HG03159 (cell line): ENCODE measurements around the gene PPARA.
"Not testable (repeated sequence)": the region's sequence is repeated elsewhere in the genome, so short reads cannot be mapped to it uniquely, and the experiment has no call there.

Experiments used
- ATAC-seq: cut with Tn5 transposase; IDR thresholded peaks from one replicate; pipeline ENCODE4 v1.9.1; 2021; ENCODE audit warnings: mild to moderate bottlenecking, moderate library complexity; ENCODE audit not compliant: unreplicated experiment

Gene PPARA

DNA sequence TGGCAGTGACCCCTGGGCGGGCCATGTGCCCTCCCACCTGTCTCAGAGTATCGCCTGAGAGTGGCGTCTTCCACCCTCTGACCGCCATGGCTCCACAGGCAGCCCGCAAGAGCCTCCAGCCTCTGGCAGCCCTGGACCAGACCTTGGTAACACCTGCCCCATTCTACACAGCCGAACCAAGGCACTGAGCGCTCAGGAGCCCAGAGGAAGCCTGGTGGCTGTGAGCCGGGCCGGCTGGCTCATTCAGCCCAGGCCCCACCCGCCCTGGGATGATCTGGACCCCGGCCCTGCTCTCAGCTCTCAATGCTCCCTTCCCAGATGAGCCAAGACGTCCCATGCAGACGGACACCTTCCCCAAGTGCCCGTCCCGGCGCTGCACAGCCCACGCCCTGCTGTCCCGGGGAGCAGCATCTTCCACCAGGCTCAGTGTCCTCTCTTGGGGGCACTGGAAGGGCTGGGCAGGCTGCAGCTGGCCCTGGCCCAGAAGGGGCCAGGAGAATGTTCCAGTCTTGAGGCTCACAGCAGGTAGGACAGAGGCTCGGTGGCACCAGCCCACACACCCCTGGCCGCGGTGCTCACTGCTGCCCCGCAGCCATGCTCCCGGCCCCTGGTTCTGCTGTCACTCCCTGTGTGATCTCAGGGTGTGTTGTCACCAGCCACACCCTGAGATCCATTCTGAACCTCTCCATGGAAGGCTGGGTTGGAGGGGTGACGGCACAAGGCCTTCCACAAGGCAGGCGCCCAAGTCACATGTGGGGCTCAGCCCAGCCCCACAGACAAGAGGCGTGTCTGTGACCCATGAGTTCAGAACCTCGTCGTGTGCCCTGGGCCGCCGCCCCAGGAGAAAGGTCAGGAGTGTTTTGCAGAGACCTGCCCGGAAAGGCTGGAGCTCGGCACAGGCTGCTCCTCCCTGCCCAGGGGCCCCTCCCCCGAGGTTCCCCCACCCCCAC is 24.2 kb upstream of the PPARA start:
- no peak for ATAC-seq

DNA sequence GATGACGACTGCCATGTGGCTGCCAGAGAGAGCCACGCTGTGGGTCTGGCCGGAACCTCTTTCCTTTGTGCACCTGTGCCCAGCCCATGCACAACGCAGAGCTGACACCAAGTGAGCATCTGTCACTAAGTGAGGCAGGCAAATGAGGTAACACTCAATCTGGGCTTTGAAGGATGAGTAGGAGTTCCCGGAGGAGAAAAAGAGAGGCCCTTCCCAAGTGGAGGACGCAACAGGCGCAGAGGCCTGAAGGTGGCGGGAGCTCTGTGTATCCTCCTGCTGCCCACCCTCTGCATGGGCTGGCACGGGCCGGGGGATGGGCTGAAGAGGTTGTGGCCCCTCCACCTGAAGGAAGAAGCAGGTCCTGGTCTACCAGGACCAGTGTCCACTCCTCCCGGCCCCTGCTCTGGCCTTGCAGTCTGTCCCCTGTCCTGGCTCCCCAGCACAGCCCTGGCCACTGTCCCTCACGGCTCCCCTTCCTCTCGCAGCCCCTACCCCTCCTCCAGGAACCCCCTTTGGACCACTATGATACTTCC is 23.4 kb upstream of the PPARA start:
- ATAC-seq: no peak

DNA sequence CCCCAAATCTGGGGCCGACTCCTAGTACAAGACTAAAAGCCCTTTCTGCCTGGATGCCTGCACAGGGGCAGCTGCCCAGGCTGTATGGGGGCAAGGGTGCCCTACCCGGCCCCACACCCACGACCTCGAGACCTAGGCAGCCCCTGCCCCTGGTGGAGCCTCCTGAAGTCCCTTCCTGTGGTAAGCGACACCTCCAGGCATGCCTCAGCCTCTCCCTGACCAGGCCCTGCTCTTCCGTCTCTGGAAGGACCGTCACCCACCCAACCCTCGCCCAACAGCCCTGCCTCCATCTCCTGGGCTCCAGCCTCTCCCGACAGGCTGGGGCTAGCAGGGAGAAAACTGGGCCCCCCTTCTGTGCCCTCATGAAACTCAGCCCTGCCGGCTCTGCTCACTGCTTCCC is 22.8 kb upstream of the PPARA start:
- no peak for ATAC-seq

DNA sequence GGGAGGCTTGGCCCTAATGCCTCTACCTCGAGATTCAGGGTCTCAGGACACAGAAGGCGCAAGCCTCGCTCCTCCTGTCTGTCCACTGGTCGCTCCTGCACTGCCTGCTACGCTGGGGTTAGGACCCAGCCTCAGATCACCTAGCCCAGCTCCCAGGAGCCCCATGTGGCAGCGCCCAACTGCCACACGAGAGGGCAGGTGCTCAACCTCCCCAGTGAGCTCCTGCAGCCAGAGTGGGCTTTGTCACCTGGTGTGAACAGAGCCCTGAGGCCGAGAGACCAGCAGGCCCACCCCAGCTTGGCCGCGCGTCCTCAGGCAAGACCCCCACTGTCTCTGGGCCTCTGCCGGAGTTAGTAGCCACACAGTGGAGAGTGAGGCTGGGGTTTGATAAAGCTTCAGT is 21.7 kb upstream of the PPARA start:
- ATAC-seq: no peak

DNA sequence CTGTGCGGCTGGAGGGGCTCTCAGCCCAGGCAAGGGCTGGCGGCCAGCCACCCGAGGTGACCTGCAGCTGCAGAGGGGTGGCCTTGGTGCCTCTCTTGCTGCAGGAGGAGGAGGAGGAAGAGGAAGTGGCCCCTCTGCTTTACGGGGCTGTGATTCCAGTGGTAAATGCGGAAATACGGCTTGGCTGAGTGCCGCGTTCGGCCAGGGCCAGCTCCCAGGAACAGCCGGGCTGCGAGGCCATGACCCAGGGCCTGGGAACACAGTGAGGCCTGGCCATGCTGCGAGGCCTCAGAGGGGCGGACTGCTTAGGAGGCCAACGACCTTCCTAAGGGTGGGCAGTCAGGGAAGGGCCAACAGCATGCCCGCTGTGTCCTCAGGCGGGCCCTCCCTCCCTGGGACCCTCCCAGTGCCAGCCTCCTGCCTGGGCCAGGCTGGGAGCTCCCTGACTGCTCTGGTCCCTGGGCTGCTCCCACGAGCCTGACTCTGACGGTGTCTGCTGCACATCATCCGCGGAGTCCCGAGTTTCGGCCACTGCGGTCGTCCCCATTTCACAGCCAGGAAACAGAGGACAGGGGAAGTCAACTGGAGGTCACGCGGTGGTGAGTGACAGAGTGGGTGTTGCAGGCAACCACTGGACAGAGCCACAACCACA is 20.8 kb upstream of the PPARA start:
- ATAC-seq: no peak

DNA sequence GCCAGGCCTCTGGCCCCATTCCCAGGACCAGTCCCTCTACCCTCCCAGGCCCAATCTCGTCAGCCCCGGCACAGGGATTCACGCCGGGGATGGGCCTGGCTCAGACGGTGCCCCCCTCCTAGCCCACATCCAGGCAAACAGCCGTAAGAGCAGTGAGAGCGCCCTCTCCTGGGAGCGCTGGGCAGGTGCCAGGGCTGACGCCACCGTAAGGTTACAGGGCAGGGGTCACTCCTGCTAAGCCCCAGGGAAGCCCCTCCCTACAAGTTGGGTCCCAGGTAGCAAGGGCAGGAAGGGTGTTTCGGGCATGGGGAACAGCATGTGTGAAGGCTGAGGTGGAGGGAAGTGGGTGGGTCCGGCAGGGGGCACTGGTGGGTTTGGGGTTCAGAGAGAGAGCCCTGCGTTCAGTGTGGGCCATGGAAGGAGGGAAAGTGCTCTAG is 19.2 kb upstream of the PPARA start:
- no peak for ATAC-seq

DNA sequence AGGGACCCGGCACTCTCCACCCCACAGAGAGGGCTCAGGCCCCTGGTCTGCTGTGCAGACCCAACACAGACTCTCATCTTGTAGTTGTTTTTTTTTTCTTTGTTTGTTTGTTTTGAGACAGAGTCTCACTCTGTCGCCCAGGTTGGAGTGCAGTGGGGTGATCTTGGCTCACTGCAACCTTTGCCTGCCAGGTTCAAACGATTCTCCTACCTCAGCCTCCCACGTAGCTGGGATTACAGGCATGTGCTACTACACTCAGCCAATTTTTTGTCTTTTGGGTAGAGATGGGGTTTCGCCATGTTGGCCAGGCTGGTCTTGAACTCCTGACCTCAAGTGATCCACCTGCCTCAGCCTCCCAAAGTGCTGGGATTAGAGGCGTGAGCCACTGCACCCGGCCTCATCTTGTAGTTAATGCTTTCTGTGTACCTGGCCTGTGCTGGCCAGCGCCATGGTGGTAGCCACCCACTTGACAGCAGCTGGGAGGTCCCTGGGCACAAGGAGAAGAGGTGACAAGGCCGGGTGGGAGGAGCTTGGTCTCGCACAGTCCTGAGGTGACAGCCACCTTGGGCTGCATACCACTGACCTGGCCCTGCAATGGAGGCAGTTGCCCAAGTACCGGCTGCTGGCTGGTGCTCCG is 18.0 kb upstream of the PPARA start:
- ATAC-seq: not testable (repeated sequence)

DNA sequence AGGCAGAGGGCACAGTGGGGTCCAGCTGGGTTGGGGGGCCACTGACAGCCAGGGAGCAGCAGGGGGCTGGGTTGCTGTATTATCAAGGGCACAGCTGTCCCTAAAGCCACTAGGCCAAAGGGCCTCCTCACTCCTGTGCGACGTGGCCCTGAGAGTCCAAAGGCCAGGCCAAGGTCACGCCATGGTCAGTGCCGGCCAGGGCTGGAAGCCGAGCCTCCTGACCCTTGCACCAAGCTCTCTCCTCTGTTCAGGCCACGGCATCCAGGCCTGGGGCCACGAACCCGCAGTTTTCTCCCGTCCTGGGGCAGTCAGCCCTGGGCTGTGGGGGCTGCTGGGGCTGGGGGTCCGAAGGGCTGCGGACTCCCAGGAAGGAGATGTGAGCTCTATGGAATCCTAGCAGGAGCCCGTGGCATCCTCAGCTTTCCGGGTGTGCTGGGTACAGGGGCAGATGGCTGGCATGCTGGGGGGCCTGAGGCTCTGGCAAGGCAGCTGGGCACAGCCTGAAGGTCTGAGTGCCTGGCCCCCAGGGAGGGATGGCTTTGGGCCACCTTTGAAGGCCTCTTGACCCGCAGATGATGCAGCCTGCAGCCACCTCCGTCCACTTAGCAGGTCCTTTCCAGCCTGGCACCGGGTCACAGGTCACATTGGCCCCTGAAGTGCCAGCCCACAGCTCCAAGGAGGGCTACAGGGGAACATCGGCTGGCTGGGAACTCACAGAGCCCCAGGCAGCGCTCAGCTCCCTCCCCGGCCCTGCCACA is 17.3 kb upstream of the PPARA start:
- no peak for ATAC-seq

DNA sequence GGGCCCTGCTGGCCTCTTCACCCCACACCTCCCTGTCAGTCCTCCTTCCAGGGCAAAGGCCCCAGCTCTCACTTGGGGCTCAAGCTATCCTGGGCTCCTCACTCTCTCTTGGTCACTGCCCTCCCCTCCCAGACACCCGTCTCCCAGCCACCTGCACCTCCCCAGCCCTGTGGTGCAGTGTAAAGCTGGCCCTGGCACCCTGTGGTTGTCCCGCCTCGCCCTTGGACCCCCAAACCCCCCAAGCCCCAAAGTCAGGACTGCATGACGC is 16.8 kb upstream of the PPARA start:
- ATAC-seq: no peak

DNA sequence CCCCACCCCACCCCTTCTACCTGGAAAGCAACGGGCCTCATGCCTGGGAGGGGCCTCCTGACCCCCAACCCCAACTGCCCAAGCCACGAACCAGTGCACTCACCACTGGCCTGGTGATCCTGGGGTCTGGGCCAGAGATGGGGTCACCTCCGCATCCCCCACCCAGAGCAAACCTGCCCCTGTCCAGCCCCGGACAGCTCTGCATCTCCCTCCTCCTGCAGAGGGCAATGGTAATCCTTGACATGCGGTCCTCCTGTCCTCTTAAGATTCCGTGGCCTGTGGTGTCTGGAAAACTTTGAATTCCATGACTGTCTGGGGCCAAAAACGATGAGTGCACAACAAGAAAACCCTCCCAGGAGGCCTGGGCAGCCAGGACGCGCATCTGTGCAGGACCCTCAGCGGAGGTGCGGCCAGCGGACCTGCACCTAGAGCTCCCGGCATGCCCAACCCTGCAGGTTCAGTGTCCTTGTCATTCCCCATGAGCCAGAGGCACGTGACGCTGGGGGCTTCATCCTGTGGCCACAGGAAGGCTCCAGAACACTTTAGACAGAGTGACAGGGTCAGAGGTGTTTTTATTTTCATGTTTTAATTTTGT is 16.1 kb upstream of the PPARA start:
- no peak for ATAC-seq

DNA sequence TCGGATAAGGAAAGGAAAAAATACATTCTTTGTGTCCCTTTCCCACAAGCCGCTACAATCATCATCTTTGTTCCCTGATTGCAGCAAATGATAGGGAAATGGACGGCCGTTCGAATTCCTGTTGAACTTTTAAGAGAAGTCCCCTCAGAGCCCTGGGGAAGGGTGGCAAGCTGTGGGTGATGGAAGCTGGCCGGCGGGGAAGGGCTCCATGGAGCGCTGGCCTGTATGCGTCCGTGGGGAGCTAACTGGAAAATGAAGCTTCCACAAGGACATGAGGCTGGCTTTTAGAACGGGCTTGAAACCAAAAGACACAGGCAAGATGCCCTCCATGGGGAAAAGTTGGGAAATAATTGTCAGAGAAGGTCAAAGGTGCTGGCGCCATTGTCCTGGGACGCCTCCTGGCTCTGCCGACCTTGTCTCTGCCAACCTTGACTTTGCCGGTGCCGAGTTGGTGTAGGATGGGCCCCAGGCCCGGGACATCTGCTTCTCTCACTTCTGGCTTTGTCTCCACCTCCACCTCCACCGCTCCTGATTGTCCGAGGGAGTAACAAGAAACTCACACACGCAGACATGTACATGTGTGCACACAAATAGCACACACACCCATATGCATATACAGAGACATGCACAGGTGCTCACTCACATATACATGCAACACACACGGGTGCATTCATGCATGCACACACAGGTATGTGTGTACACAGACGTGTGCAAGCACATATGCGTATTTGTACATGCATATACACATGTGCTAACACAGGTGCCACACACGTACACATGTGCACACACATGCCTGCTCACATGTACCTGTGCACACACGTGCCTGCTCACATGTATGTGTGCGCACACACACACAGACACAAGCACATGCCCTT is 14.5 kb upstream of the PPARA start:
- no peak for ATAC-seq

DNA sequence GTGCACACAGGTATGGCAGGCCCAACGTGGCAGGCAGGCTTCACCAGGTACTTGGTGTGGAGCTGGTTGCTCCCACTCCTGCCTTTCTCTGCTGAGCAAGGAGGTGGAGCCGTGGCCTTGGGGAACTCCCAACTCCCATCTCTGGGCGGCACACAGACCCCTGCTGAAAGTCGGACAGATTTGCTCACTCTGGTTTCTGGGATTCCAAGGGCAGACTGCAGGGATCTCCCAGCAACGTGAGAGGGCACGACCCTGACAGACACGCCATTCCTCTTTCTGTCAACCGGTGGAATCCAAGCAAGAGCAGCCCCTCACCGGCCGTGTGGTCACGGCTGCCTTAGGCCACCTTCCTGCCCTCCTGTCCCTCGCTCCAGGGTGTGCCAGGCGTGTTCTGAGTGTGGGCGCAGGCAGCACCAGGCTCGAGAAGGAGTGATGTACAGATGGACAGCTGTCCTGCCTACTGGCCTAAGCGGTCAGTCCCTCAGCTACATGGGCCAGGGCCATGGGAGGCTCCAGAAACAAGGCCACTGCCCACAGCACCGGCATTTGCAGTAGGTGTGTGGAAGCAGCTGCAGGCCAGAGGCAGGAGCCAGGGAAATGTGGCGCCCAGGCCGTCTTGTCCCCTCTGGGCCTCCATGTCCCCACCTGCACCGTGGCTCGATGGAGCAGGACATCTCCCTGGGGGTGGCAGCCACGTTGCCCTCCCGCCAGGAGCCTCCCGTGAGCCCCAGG is 13.7 kb upstream of the PPARA start:
- ATAC-seq: no peak

DNA sequence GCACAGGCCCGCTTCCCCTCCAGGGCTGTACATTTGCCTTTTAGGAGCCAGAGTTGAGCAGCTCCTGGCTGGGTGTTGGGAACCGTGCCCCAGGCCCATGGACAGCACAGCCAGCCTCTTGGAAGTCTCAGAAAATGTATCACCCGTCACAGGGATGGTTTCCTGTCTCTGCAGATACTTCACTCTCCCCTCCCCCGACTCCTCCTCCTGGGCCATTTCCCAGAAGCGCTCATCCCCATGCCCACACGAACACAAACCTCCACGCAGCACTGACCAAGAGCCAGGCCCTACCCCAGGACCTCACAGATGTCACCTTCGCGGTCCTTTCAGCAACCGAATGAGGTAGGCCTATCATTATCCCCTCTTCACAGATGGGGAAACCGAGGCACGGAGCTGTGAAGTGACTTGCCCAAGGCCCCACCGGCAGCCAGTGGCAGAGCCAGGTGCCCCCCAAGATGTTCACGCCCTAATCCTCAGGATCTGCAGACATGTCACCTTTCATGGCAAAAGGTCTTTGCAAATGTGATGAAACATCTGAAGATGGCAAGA is 13.0 kb upstream of the PPARA start:
- ATAC-seq: no peak

DNA sequence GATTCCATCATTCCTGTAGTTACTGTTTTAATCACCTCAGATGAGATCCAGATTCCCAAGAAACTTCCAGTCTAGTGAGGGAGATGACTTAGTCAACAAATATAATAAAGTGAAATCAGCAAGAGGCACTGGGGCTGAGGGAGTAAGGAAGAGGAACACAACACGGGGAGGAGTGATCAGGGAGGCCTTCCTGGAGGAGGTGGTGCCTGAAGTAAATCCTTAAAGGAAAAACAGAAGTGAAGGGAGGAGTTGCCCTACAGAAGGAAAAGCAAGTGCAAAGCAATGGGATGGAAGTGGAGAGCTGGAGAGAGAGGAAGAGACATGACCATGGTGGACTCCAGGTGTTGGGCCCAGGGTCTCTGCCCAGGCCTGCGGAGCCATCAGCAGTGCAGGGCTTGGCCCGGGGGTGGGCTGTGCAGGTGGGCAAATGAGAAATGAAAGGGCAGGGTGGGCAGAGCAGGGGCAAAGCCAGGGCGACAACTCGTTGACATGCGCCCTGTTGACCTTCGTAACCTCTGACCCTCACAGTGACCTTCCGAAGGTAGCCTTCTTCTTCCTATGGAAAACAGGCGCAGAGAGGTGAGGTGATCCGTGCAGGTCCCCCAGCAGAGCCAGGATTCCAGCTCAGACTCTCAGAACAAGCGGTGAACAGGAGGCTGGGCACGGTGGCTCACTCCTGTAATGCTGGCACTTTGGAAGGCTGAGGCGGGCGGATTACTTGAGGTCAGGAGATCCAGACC is 12.1 kb upstream of the PPARA start:
- no peak for ATAC-seq

DNA sequence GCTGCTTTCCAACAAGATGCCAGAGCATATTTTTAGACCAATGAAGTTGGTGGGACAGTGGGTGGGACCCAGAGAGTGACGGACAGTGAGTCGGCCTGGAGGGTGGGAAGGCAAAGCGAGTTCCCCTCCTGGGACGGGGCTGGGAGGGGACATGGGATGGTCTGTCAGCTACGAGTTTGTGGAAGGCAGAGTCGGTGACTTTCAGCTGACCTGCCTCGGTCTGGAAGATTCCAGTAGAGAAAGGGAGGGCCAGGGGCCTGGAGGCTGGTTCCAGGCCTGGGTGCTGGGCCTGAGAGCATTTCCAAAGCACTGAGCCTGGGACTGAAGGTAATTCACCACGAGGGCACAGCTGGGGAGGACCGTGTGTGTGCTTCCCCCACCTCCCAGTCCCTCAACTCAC is 10.9 kb upstream of the PPARA start:
- not testable (repeated sequence) for ATAC-seq

DNA sequence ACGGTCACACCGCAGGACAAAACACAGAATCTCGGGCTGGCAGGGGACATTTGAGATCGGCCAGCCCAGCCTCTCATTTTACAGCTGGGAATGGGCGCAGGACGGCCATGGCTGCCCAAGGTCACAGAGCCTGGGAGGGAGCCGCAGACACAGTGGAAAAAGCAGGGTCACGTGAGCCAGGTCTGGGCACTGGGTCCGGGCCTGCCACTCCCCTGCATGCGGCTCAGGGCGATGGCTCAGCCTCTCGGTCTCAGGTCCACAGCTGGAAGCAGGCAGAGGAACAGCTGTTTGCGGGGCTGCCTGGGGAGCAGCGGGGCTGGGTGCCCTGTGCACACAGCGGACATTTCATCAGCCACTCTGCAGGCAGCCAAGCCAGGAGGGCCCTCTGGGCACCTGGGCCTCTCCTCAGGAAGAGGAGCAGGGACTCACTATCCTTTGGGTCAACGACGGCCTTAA is 10.4 kb upstream of the PPARA start:
- no peak for ATAC-seq

DNA sequence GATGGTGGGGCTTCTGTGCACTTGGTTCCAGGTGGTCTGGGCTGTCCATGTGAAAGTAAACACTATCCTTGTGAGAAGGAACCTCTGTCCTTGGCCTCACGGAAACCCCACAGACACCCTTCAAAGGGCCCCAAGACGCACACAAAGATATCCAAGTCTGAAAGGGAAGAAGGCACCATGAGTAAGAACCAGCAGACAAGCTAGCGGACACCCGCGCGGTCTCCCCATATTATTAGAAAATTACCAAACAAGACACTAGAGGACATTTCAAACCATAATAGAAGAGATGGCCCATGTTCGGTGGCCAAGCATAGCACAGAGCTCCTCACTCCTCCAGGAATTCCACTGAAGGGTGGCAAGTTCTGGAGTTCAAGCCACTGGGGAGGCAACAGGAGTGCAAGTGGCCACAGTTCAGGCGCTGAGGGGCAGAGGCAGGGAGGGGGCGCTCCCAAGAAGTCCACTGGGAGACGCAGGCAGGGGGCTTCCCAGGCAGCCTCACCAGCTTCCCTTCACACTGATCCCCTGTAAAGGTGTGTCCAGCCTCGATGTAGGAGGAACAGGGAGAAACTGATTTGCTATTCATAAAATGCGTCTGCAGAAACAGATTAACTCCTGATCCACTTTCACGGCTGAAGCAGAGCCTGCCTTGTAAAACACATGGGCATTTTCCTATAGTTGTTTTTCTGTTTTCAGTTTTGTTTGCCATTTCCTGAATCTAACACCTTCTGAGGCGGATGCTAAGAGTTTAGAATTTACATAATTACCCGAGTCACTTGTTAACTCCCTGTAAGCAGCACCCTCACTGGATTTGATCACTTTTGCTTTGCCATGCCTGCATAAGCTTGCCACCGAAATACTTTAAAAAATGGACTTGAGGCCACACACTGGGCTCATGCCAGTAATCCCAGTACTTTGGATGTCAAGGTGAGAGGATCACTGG is 9.1 kb upstream of the PPARA start:
- ATAC-seq: no peak
